PC-3 (cell line): Measurements from ENCODE around the gene STK11IP.

Source experiments
- EZH2 ChIP-seq: fragments of 300-600 bp; sonication (generic); IDR thresholded peaks from one replicate; pipeline ENCODE4 v1.6.1; 2017; ENCODE audit warnings: antibody characterized with exemption, mild to moderate bottlenecking, low read length; ENCODE audit not compliant: unreplicated experiment
- TF ChIP-seq, protein P1 (sequence below): fragments of 300-600 bp; sonication (generic); conservative IDR thresholded peaks from 2 replicates; pipeline ENCODE4 v1.5.1; 2017; ENCODE audit warnings: antibody characterized with exemption, low read depth, mild to moderate bottlenecking, low read length

DNA sequence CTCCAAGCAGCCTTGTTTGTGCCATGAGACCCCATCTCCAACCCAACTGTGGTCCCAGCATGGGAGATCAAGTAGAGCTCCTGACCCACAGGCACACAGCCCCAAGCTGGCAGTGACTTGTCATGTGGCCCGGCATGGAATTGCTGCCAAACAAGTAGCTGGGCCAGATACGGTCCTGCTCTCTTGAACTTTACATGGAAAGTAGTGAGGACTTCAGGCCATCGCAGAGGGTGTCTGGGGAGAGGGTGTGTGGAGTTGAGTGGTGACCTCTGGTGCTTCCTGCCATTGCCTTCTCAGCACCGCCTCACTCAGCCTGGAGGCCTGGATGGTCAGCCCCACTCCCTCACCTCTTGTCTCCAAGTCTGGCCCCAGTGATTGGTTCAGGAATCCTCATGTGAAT, 18.9 kb downstream of the STK11IP start:
- TF ChIP-seq, protein P1, sequence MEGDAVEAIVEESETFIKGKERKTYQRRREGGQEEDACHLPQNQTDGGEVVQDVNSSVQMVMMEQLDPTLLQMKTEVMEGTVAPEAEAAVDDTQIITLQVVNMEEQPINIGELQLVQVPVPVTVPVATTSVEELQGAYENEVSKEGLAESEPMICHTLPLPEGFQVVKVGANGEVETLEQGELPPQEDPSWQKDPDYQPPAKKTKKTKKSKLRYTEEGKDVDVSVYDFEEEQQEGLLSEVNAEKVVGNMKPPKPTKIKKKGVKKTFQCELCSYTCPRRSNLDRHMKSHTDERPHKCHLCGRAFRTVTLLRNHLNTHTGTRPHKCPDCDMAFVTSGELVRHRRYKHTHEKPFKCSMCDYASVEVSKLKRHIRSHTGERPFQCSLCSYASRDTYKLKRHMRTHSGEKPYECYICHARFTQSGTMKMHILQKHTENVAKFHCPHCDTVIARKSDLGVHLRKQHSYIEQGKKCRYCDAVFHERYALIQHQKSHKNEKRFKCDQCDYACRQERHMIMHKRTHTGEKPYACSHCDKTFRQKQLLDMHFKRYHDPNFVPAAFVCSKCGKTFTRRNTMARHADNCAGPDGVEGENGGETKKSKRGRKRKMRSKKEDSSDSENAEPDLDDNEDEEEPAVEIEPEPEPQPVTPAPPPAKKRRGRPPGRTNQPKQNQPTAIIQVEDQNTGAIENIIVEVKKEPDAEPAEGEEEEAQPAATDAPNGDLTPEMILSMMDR = no peak
- TF ChIP-seq EZH2 = no peak
